GM12878 (cell line): ENCODE results near the gene SLC13A2. TPM values are rescaled to one million over a fixed set of nuclear protein-coding genes. Genes with fewer than 3 reads are reported as not detected.

Experiments
- ATAC-seq: fragments of 200-7000 bp; cut with Tn5 transposase; 3 replicates; pipeline ENCODE4 v1.9.1; 2020; ENCODE audit warnings: mild to moderate bottlenecking, moderate library complexity
- BruUV-seq: library from RNA; stranded (reverse); fragments of 400-500 nt; replicated peaks from 2 replicates; lab custom pipeline; 2021; lab: Mats Ljungman, UMichigan
- CTCF ChIA-PET: fragments of 300-600 bp; sonication (Branson Sonifier 250); formaldehyde crosslinking; extraction: SDS; loops from one replicate; lab custom pipeline; 2021; ENCODE audit warnings: inconsistent platforms; lab: Yijun Ruan, JAX
- POLR2A ChIA-PET: fragments of 350-600 bp; formaldehyde crosslinking; extraction: SDS; loops from one replicate; lab custom pipeline; 2021; ENCODE audit warnings: inconsistent platforms; lab: Charles Lee
- RAD21 ChIA-PET: fragments of 300-600 bp; sonication (Branson Sonifier 250); formaldehyde crosslinking; loops from one replicate; lab custom pipeline; 2023; ENCODE audit warnings: antibody characterized with exemption; ENCODE audit not compliant: unreplicated experiment; lab: Charles Lee
- SMC1A ChIA-PET: fragments of 300-600 bp; sonication (Branson Sonifier 250); formaldehyde crosslinking; loops from one replicate; lab custom pipeline; 2023; ENCODE audit not compliant: unreplicated experiment, uncharacterized antibody; lab: Charles Lee
- DNase-seq: peaks from one replicate; pipeline ENCODE4 v3.0.0-alpha.2; 2011; ENCODE audit warnings: low read depth, low spot score
- FAIRE-seq: peaks from 3 replicates; lab custom pipeline; 2011; peaks lifted over from hg19 to GRCh38; lab: Jason Lieb, UNC
- H2AFZ ChIP-seq: 2 replicates; pipeline ENCODE4 v1.6.0; 2011; ENCODE audit warnings: low read depth, low read length, control low read depth; ENCODE audit not compliant: control insufficient read depth
- H3K27ac ChIP-seq: 2 replicates; pipeline ENCODE4 v1.5.1; 2011; ENCODE audit warnings: control low read depth; ENCODE audit not compliant: control insufficient read depth, insufficient read depth
- H3K27me3 ChIP-seq, 2 experiments: replicated peaks in 1 of 2; 2 replicates each; pipeline versions ENCODE4 v1.6.0 to v1.6.1; 2011; ENCODE audit warnings: low read length in 1 of 2; ENCODE audit not compliant: control insufficient read depth in 2 of 2, insufficient read depth in 2 of 2
- H3K36me3 ChIP-seq, 2 experiments: 2 replicates each; pipeline ENCODE4 v1.5.1; 2011; ENCODE audit warnings: low read length in 1 of 2; ENCODE audit not compliant: control insufficient read depth in 2 of 2, insufficient read depth in 2 of 2
- H3K4me1 ChIP-seq: 2 replicates; pipeline ENCODE4 v1.6.1; 2011; ENCODE audit warnings: mild to moderate bottlenecking, low read length, moderate library complexity, mixed read lengths; ENCODE audit not compliant: control insufficient read depth, insufficient read depth
- H3K4me2 ChIP-seq: 2 replicates; pipeline ENCODE4 v1.6.0; 2011; ENCODE audit warnings: control low read depth; ENCODE audit not compliant: control insufficient read depth, insufficient read depth
- H3K4me3 ChIP-seq: fragments of 200-600 bp; sonication (generic); 2 replicates; pipeline ENCODE4 v1.5.1; 2016
- H3K79me2 ChIP-seq: 2 replicates; pipeline ENCODE4 v1.6.0; 2011; ENCODE audit warnings: low read length; ENCODE audit not compliant: control insufficient read depth, insufficient read depth
- H3K9ac ChIP-seq: 2 replicates; pipeline ENCODE4 v1.8.0; 2011; ENCODE audit warnings: low read length, control low read depth, mixed read lengths; ENCODE audit not compliant: control insufficient read depth, insufficient read depth
- H3K9me3 ChIP-seq: replicated peaks from 3 replicates; pipeline ENCODE4 v1.5.1; 2011; ENCODE audit warnings: mild to moderate bottlenecking, low read length; ENCODE audit not compliant: control insufficient read depth, insufficient read depth
- H4K20me1 ChIP-seq: 2 replicates; pipeline ENCODE4 v1.6.0; 2011; ENCODE audit not compliant: control insufficient read depth, insufficient read depth
- BACH1 ChIP-seq: fragments of 450-650 bp; IDR thresholded peaks from 2 replicates; pipeline ENCODE4 v1.6.1; 2017; ENCODE audit warnings: mild to moderate bottlenecking, borderline replicate concordance
- BMI1 ChIP-seq: fragments of 450-650 bp; IDR thresholded peaks from 2 replicates; pipeline ENCODE4 v1.6.1; 2016; ENCODE audit warnings: mild to moderate bottlenecking, moderate library complexity, borderline replicate concordance
- EED ChIP-seq: sonication (generic); IDR thresholded peaks from 2 replicates; pipeline ENCODE4 v1.6.1; 2016; ENCODE audit warnings: antibody characterized with exemption, low read depth
- NBN ChIP-seq: fragments of 450-650 bp; IDR thresholded peaks from 2 replicates; pipeline ENCODE4 v1.6.1; 2016
- PML ChIP-seq: IDR thresholded peaks from 2 replicates; pipeline ENCODE4 v1.6.1; 2012; ENCODE audit warnings: low read length, inconsistent platforms
- POLR2AphosphoS2 ChIP-seq: IDR thresholded peaks from 2 replicates; pipeline ENCODE4 v1.6.1; 2011; ENCODE audit warnings: low read depth, mild to moderate bottlenecking, low read length, improper control_type of control experiment, moderate library complexity
- SMAD1 ChIP-seq: fragments of 450-650 bp; IDR thresholded peaks from 2 replicates; pipeline ENCODE4 v1.6.1; 2018; ENCODE audit warnings: mild to moderate bottlenecking, low read depth; ENCODE audit not compliant: partially characterized antibody
- SMC3 ChIP-seq: IDR thresholded peaks from 2 replicates; pipeline ENCODE4 v1.6.1; 2011; ENCODE audit warnings: low read length, improper control_type of control experiment, borderline replicate concordance
- SPI1 ChIP-seq: IDR thresholded peaks from 2 replicates; pipeline ENCODE4 v1.6.1; 2011; ENCODE audit warnings: low read depth, mild to moderate bottlenecking, low read length, moderate library complexity, borderline replicate concordance; ENCODE audit not compliant: insufficient read depth
- TARDBP ChIP-seq: IDR thresholded peaks from 2 replicates; pipeline ENCODE4 v1.6.1; 2016; ENCODE audit warnings: borderline replicate concordance
- ZNF207 ChIP-seq: fragments of 450-650 bp; IDR thresholded peaks from 2 replicates; pipeline ENCODE4 v1.6.1; 2014; ENCODE audit warnings: antibody characterized with exemption, mild to moderate bottlenecking, borderline replicate concordance
- WGBS: methylation state at CpG from one replicate; pipeline ENCODE4 v1.1.6; 2016; ENCODE audit warnings: low lambda C conversion rate; ENCODE audit not compliant: insufficient replicate concordance, insufficient coverage; ENCODE audit errors: missing lambda C conversion rate; 5-methylcytosine and 5-hydroxymethylcytosine counted together
- in situ Hi-C: fragments of 300-500 bp; cut with MboI; formaldehyde crosslinking; loops from 9 replicates; pipeline ENCODE4 v1.14.3; 2018; ENCODE audit warnings: mixed read lengths
- intact Hi-C: fragments of 100-400 bp; cut with micrococcal nuclease; formaldehyde crosslinking; loops from one replicate; pipeline ENCODE4 v1.14.2; 2022; ENCODE audit not compliant: unreplicated experiment
- polyA plus RNA-seq, 11 experiments: library from polyadenylated mRNA; depleted of rRNA in 4 of 11; unstranded in 6 of 11; stranded (reverse) in 5 of 11; fragments of >200 nt; fragmentation: Nextera tagmentation in 4 of 11; fragmentation: Illumina TruSeq in 1 of 11; extraction: Ambion mirVana in 4 of 11; extraction: Trizol in 1 of 11; gene quantifications; 1 replicate in 1 of 11; 2 replicates in 10 of 11; pipeline versions ENCODE4 v1.2.1 to v1.2.3, GENCODE V29; 2011 to 2016; ENCODE audit warnings: inconsistent platforms in 2 of 11, missing spikeins in 2 of 11, low read depth in 1 of 11
- total RNA-seq, 4 experiments: library from RNA; depleted of rRNA in 3 of 4; stranded (reverse); fragments of >200 nt in 3 of 4; fragmentation: Illumina TruSeq in 1 of 4; extraction: Trizol in 1 of 4; gene quantifications; 2 replicates each; pipeline versions ENCODE4 v1.2.1 to v1.2.3, GENCODE V29; 2013 to 2021
- TF ChIP-seq, protein P1 (sequence below): IDR thresholded peaks from 2 replicates; pipeline ENCODE4 v1.6.1; 2011; ENCODE audit warnings: low read depth, mild to moderate bottlenecking, low read length, moderate library complexity, borderline replicate concordance; ENCODE audit errors: extremely low read depth
- TF ChIP-seq, protein P2 (sequence below), 3 experiments: IDR thresholded peaks in 2 of 3; conservative IDR thresholded peaks in 1 of 3; 2 replicates each; pipeline ENCODE4 v1.5.1; 2011; ENCODE audit warnings: low read depth in 3 of 3, low read length in 3 of 3, mild to moderate bottlenecking in 3 of 3, control low read depth in 2 of 3, moderate library complexity in 2 of 3, inconsistent platforms in 1 of 3, mixed read lengths in 1 of 3; ENCODE audit not compliant: control insufficient read depth in 2 of 3, insufficient read depth in 1 of 3; ENCODE audit errors: extremely low read depth in 1 of 3

The SLC13A2 gene
- total and polyA plus RNA-seq, 10 of the 15 experiments (the other 5 are each of a cell fraction or from before 2014, with no cell fraction given): 0.03 to 0.13 (median 0.05) TPM; not detected in 6

DNA sequence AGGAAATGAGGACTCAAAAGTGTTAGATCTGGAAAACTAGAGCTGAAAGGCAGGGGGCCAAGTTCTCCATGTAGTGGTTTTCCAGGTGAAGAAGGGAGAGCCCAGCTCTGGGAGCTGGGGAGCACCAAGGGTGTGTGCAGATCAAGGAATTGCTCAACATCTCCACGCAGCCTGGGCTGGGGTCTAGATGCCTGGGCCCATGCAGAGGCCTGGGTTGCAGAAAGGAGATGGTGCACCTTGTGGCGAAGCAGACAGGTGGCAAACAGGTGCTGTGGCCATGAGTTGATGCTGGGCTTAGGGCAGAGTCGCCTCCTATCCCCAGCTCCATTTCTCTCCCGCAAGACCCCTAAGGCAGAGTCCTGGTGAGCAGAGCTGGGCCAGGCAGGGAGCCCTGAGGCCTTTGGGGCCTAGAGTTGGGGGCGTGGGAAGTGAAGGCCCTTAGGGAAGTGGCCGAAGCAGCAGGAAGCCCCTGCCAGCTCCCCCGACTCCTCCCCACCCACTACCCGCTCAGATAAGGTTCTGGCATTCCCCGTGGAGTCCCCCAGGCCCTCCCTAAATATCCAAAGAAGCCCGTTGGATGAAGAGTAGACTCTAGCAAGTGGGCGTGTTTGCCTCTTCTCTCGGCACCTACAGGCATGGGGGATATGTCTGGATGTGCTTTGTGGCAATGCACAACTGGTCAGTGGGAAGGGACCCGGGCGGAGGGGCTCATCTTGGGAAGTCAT, 33.5 kb downstream of the SLC13A2 start:
- Histone ChIP-seq H3K9ac (no peak overlapping the region), H3K36me3 (no peaks in the 10 kb centered on the region), H3K27me3 (no peaks in the 10 kb centered on the region), H3K4me1 (peaks cover 20% of the 10 kb centered on the region), H3K79me2 (peaks cover 1% of the 10 kb centered on the region; the same call in 1 of the 2 replicates), H3K9me3 (no peaks in the 10 kb centered on the region), H2AFZ (no peak overlapping the region), H3K4me2 (0 out of 2 replicates have a peak overlapping the region, but pooled peaks have one; percentile 14), H3K4me3 (no peak overlapping the region), H3K27ac (no peak overlapping the region), H4K20me1 (no peaks in the 10 kb centered on the region)
- 26% methylated on average over 14 of the region's 14 CpGs for WGBS
- 0 out of 2 replicates have a peak, but pooled peaks have one; percentile 5 for TF ChIP-seq SPI1
- TF ChIP-seq EED: 0 out of 2 replicates have a peak, but pooled peaks have one; percentile 1
- no peak for TF ChIP-seq TARDBP
- in situ Hi-C loops: no loop called here
- ChIA-PET POLR2A (no interaction called here), RAD21 (no interaction called here), CTCF (interaction anchor here (0.6 to 1.2 kb wide), 2 partner anchors 11 to 34 kb away, joined by 3 read pairs; no protein-coding TSS in a partner anchor), SMC1A (interaction anchor here (0.8 to 2.0 kb wide), 3 partner anchors 12 to 33 kb away, joined by 3 to 5 read pairs (median 5); no protein-coding TSS in a partner anchor)
- intact Hi-C loops: no loop called here
- FAIRE-seq (no peak), ATAC-seq (no peak), DNase-seq (no peak)
- BruUV-seq: no TSS peak

DNA sequence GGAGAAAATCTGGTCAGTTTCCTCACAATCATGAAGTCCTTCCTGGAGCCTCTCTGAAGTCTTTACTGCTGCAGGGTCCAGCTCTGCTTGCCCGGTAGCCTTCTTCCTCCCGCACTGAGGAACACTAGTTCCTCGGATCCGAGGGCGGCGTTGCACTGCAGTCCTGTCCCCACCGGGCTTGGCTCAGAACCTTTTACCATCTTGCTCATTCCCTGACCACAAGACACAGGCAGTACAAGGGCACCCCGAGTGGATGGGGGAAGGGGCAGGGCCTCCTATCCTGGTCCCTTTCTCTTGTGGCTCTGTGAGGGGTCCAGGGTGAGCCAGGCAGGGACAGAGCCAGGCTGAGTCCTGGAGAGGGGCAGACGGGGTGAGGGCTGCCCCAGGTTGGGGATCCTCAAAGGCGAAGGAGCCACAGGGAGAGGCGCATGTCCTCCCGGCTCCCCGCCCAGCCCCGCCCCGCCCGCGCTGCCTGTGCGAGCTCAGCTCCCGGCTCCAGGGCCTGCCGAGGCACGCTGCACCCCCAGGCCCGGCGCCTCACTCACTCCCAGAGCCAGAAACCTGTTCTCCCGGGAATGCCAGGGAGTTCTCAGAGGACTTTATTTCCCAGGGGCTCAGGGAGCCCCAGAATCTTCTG, 34.2 kb downstream of the SLC13A2 start:
- WGBS: 55% methylated on average over 14 of the region's 24 CpGs
- intact Hi-C loops: no loop called here
- Histone ChIP-seq H3K9me3 (no peaks in the 10 kb centered on the region), H3K36me3 (no peaks in the 10 kb centered on the region), H4K20me1 (no peaks in the 10 kb centered on the region), H3K79me2 (no peaks in the 10 kb centered on the region), H3K27me3 (no peaks in the 10 kb centered on the region), H3K27ac (no peak overlapping the region), H3K4me1 (peaks cover 18% of the 10 kb centered on the region), H2AFZ (no peak overlapping the region), H3K9ac (no peak overlapping the region), H3K4me3 (no peak overlapping the region), H3K4me2 (0 out of 2 replicates have a peak overlapping the region, but pooled peaks have one; percentile 14)
- BruUV-seq: no TSS peak
- DNase-seq (no peak), ATAC-seq (no peak), FAIRE-seq (no peak)
- SMC1A ChIA-PET: interaction anchor here (0.8 to 2.0 kb wide), 2 partner anchors 12 to 33 kb away, joined by 5 read pairs; no protein-coding TSS in a partner anchor
- POLR2A ChIA-PET: no interaction called here
- CTCF ChIA-PET: interaction anchor here (0.6 to 1.2 kb wide), 2 partner anchors 12 to 33 kb away, joined by 3 read pairs; no protein-coding TSS in a partner anchor
- in situ Hi-C loops: no loop called here
- RAD21 ChIA-PET: no interaction called here
- TF ChIP-seq BMI1: no peak
- TF ChIP-seq NBN: no peak
- TF ChIP-seq SMAD1: no peak
- TF ChIP-seq SPI1: no peak
- no peak for TF ChIP-seq ZNF207
- no peak for TF ChIP-seq SMC3
- TF ChIP-seq, protein P1, sequence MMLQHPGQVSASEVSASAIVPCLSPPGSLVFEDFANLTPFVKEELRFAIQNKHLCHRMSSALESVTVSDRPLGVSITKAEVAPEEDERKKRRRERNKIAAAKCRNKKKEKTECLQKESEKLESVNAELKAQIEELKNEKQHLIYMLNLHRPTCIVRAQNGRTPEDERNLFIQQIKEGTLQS: no peak
- no peak for TF ChIP-seq PML
- no peak for TF ChIP-seq POLR2AphosphoS2
- TF ChIP-seq, protein P2, sequence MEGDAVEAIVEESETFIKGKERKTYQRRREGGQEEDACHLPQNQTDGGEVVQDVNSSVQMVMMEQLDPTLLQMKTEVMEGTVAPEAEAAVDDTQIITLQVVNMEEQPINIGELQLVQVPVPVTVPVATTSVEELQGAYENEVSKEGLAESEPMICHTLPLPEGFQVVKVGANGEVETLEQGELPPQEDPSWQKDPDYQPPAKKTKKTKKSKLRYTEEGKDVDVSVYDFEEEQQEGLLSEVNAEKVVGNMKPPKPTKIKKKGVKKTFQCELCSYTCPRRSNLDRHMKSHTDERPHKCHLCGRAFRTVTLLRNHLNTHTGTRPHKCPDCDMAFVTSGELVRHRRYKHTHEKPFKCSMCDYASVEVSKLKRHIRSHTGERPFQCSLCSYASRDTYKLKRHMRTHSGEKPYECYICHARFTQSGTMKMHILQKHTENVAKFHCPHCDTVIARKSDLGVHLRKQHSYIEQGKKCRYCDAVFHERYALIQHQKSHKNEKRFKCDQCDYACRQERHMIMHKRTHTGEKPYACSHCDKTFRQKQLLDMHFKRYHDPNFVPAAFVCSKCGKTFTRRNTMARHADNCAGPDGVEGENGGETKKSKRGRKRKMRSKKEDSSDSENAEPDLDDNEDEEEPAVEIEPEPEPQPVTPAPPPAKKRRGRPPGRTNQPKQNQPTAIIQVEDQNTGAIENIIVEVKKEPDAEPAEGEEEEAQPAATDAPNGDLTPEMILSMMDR (IDR thresholded peaks at IDR 0.05 in 2 of 3, conservative IDR thresholded peaks at IDR 0.05 in 1 of 3; ENCODE audit: control insufficient read depth in 2 of 3, extremely low read depth in 1 of 3, insufficient read depth in 1 of 3, low read depth in 3 of 3, low read length in 3 of 3): no peak
- no peak for TF ChIP-seq BACH1
